Measurements from ENCODE around the gene SGCD.

SGCD gene

GRCh38 chr5:156699147-156699546, 372.2 kb downstream of the SGCD start (continued):
- TF ChIP-seq ZNF280D (tag by site-specific recombination; IDR thresholded peaks at IDR 0.05) (no peak), YY1 (tag by site-specific recombination; IDR thresholded peaks at IDR 0.05) (no peak), ZBTB10 (tag by site-specific recombination; IDR thresholded peaks at IDR 0.05) (no peak), ZNF132 (tag by site-specific recombination; IDR thresholded peaks at IDR 0.05; ENCODE audit: borderline replicate concordance) (no peak), ZNF23 (tag by site-specific recombination; IDR thresholded peaks at IDR 0.05; ENCODE audit: borderline replicate concordance) (no peak), FEZF1 (tag by site-specific recombination; IDR thresholded peaks at IDR 0.05) (no peak)

GRCh38 chr5:156704139-156704538, 377.2 kb downstream of the SGCD start:
- Histone ChIP-seq H3K27ac (ENCODE audit: extremely low read depth, low read depth, low read length) (no peak overlapping the region), H3K9me3 (ENCODE audit: control insufficient read depth, insufficient read depth, low read depth, low read length) (no peaks in the 10 kb centered on the region), H3K4me3 (ENCODE audit: low read depth, low read length) (no peak overlapping the region), H3K4me1 (ENCODE audit: control insufficient read depth, insufficient read depth, low read length) (no peaks in the 10 kb centered on the region), H3K36me3 (ENCODE audit: control insufficient read depth in 2 of 2, insufficient read depth in 1 of 2, low read length in 2 of 2) (no peaks in the 10 kb centered on the region)
- TF ChIP-seq ZXDB (tag by site-specific recombination; IDR thresholded peaks at IDR 0.05) (no peak), ZNF510 (tag by site-specific recombination; IDR thresholded peaks at IDR 0.05; ENCODE audit: insufficient replicate concordance) (no peak), ZNF18 (tag by site-specific recombination; IDR thresholded peaks at IDR 0.05) (no peak), ZNF544 (tag by site-specific recombination; IDR thresholded peaks at IDR 0.05) (no peak), ZEB2 (tag by site-specific recombination; IDR thresholded peaks at IDR 0.05) (no peak), ZFHX2 (tag by site-specific recombination; conservative IDR thresholded peaks at IDR 0.05) (no peak), ZNF10 (tag by site-specific recombination; IDR thresholded peaks at IDR 0.05) (no peak), GLIS1 (tag by site-specific recombination; IDR thresholded peaks at IDR 0.05) (no peak), SALL2 (tag by site-specific recombination; IDR thresholded peaks at IDR 0.05; ENCODE audit: borderline replicate concordance) (no peak), SP2 (tag by site-specific recombination; IDR thresholded peaks at IDR 0.05) (no peak), KLF10 (tag by site-specific recombination; IDR thresholded peaks at IDR 0.05) (no peak), ZNF398 (tag by site-specific recombination; IDR thresholded peaks at IDR 0.05) (no peak), ZNF366 (tag by site-specific recombination; conservative IDR thresholded peaks at IDR 0.05) (no peak), ZSCAN18 (tag by site-specific recombination; IDR thresholded peaks at IDR 0.05) (no peak), ZSCAN23 (tag by site-specific recombination; IDR thresholded peaks at IDR 0.05) (no peak), ZNF529 (tag by site-specific recombination; IDR thresholded peaks at IDR 0.05; ENCODE audit: insufficient replicate concordance) (no peak)
- POLR2A ChIA-PET: no interaction called here
- CTCF ChIA-PET: interaction anchor here (0.6 kb wide), 1 partner anchor 72 kb away, joined by 3 read pairs; no protein-coding TSS in a partner anchor

Data from HEK293 (cell line).